ENCODE results near the gene HOXA3. TPM values are rescaled to one million over a fixed set of nuclear protein-coding genes. Genes with fewer than 3 reads are reported as not detected.

HOXA3 gene
- total and polyA plus RNA-seq, 10 of the 15 experiments (the other 5 are each of a cell fraction or from before 2014, with no cell fraction given) = 0.05 TPM; not detected in 9

GRCh38 chr7:27104341-27105058, 47.9 kb downstream of the HOXA3 start:
- H2AFZ ChIP-seq (ENCODE audit: control insufficient read depth, low read depth, low read length) = no peak overlapping the region
- RAD21 ChIA-PET (ENCODE audit: unreplicated experiment) = interaction anchor here (1.0 kb wide), 1 partner anchor 8 kb away, joined by 3 read pairs; no protein-coding TSS in a partner anchor
- H3K27ac ChIP-seq (ENCODE audit: control insufficient read depth, insufficient read depth) = no peak overlapping the region
- BruUV-seq (replicated peaks) = no TSS peak
- CTCF ChIA-PET = interaction anchor here (1.3 kb wide), 1 partner anchor 8 kb away, joined by 3 read pairs; no protein-coding TSS in a partner anchor
- 57% methylated on average over 13 of the region's 13 CpGs for WGBS (ENCODE audit: insufficient coverage, insufficient replicate concordance, low lambda C conversion rate, missing lambda C conversion rate)
- no peaks in the 10 kb centered on the region for H3K79me2 ChIP-seq (ENCODE audit: control insufficient read depth, insufficient read depth, low read length)
- peaks cover 4% of the 10 kb centered on the region in 2 experiments for H3K27me3 ChIP-seq (replicated peaks in 1 of 2; ENCODE audit: control insufficient read depth in 2 of 2, insufficient read depth in 2 of 2, low read length in 1 of 2)
- H3K9me3 ChIP-seq (replicated peaks; ENCODE audit: control insufficient read depth, insufficient read depth, low read length) = no peaks in the 10 kb centered on the region; the same call in 2 of the 3 replicates
- FAIRE-seq (no peak), ATAC-seq (no peak), DNase-seq (ENCODE audit: low read depth, low spot score) (no peak)
- SMC1A ChIA-PET (ENCODE audit: uncharacterized antibody, unreplicated experiment) = interaction anchor here (1.5 kb wide), 1 partner anchor 248 kb away, joined by 3 read pairs; no protein-coding TSS in a partner anchor
- no peaks in the 10 kb centered on the region for H4K20me1 ChIP-seq (ENCODE audit: control insufficient read depth, insufficient read depth)
- no peak for TF ChIP-seq USF1 (IDR thresholded peaks at IDR 0.05; ENCODE audit: borderline replicate concordance, extremely low read length, insufficient read depth, low read depth, low read length)
- TF ChIP-seq KAT2A (conservative IDR thresholded peaks at IDR 0.05; ENCODE audit: control insufficient read depth, low read depth, low read length) = no peak
- no peak for TF ChIP-seq WRNIP1 (IDR thresholded peaks at IDR 0.05; ENCODE audit: borderline replicate concordance, low read depth, low read length)
- no peak for TF ChIP-seq PAX5 (IDR thresholded peaks at IDR 0.05; ENCODE audit: borderline replicate concordance, low read depth, low read length)
- no peak for TF ChIP-seq YBX1 (IDR thresholded peaks at IDR 0.05)
- TF ChIP-seq IKZF2 (IDR thresholded peaks at IDR 0.05) = no peak
- TF ChIP-seq MLLT1 (IDR thresholded peaks at IDR 0.05) = no peak
- no peak for TF ChIP-seq TBL1XR1 (IDR thresholded peaks at IDR 0.05; ENCODE audit: low read depth, low read length)
- no peak for TF ChIP-seq SIN3A (IDR thresholded peaks at IDR 0.05; ENCODE audit: low read depth, low read length)
- TF ChIP-seq NR2C2 (IDR thresholded peaks at IDR 0.05; ENCODE audit: borderline replicate concordance, control insufficient read depth, insufficient read length, low read depth) = no peak
- no peak for TF ChIP-seq IKZF1 (conservative IDR thresholded peaks at IDR 0.05)
- TF ChIP-seq ATF2 (IDR thresholded peaks at IDR 0.05; ENCODE audit: low read length) = no peak
- no peak for TF ChIP-seq GABPA (IDR thresholded peaks at IDR 0.05; ENCODE audit: low read depth)
- TF ChIP-seq ETV6 (conservative IDR thresholded peaks at IDR 0.05 in 1 of 2, IDR thresholded peaks at IDR 0.05 in 1 of 2; ENCODE audit: borderline replicate concordance in 1 of 2, low read depth in 1 of 2) = no peak
- TF ChIP-seq SUPT20H (IDR thresholded peaks at IDR 0.05; ENCODE audit: borderline replicate concordance, control insufficient read depth, low read depth, low read length) = no peak
- no peak for TF ChIP-seq TAF1 (IDR thresholded peaks at IDR 0.05; ENCODE audit: borderline replicate concordance, low read depth, low read length)
- no peak for TF ChIP-seq RBBP5 (conservative IDR thresholded peaks at IDR 0.05)
- TF ChIP-seq NR2F1 (conservative IDR thresholded peaks at IDR 0.05) = no peak
- POLR2A ChIA-PET = interaction anchor here (0.5 to 0.8 kb wide), 2 partner anchors 111 to 908 kb away, joined by 3 read pairs; no protein-coding TSS in a partner anchor
- H3K4me1 ChIP-seq (ENCODE audit: control insufficient read depth, insufficient read depth, low read length) = no peaks in the 10 kb centered on the region
- intact Hi-C loops (cut with micrococcal nuclease; ENCODE audit: unreplicated experiment) (no loop called here), in situ Hi-C loops (cut with MboI) (no loop called here)
- no peaks in the 10 kb centered on the region for H3K36me3 ChIP-seq (ENCODE audit: control insufficient read depth in 2 of 2, insufficient read depth in 2 of 2, low read length in 1 of 2)
- no peak overlapping the region for H3K4me2 ChIP-seq (ENCODE audit: control insufficient read depth, insufficient read depth)
- no peak overlapping the region for H3K9ac ChIP-seq (ENCODE audit: control insufficient read depth, insufficient read depth, low read length)
- no peak overlapping the region for H3K4me3 ChIP-seq

Data from GM12878 (cell line).